Stimulated activated CD4-positive, alpha-beta T cell treated with anti-CD3 and anti-CD28 coated beads, Interleukin-4, amount 100 ng/mL, for 48 hours (primary cell): ENCODE results near the gene CHMP1A.

Experiments
- DNase-seq, 2 donors: peaks; one replicate each; pipeline ENCODE4 v3.0.0-alpha.2; 2020; ENCODE audit warnings: low read depth in 2 of 2

CHMP1A gene

GRCh38 chr16:89624777-89625761 lies 32.4 kb downstream of the CHMP1A start:
- no peak for DNase-seq

GRCh38 chr16:89623511-89624261 lies 33.8 kb downstream of the CHMP1A start:
- no peak for DNase-seq

GRCh38 chr16:89621698-89622409 lies 35.7 kb downstream of the CHMP1A start:
- no peak for DNase-seq

- no peak for DNase-seq
Observed at GRCh38 chr16:89621136-89621697, 36.3 kb downstream of the CHMP1A start.

GRCh38 chr16:89620406-89620841 lies 37.1 kb downstream of the CHMP1A start:
- DNase-seq, result no peak

GRCh38 chr16:89619840-89620239 lies 37.7 kb downstream of the CHMP1A start:
- no peak for DNase-seq

GRCh38 chr16:89618109-89618998 lies 39.2 kb downstream of the CHMP1A start:
- DNase-seq, result no peak

- no peak for DNase-seq
Observed at GRCh38 chr16:89617036-89617435, 40.5 kb downstream of the CHMP1A start.

GRCh38 chr16:89616623-89617022 lies 40.9 kb downstream of the CHMP1A start:
- DNase-seq, result no peak

- no peak for DNase-seq
Observed at GRCh38 chr16:89615596-89616090, 41.9 kb downstream of the CHMP1A start.

GRCh38 chr16:89615176-89615575 lies 42.3 kb downstream of the CHMP1A start:
- DNase-seq, result no peak

GRCh38 chr16:89613954-89614459 lies 43.5 kb downstream of the CHMP1A start:
- DNase-seq, result no peak

GRCh38 chr16:89613231-89613953 lies 44.1 kb downstream of the CHMP1A start, which contains the start of gene DPEP1:
Gene DPEP1 (plus strand): TSS chr16:89613642. CDS start chr16:89630411, 16,769 bp downstream.
- no peak for DNase-seq

- DNase-seq, result no peak
Observed at GRCh38 chr16:89612415-89613166, 44.9 kb downstream of the CHMP1A start.

GRCh38 chr16:89610108-89610453 lies 47.4 kb downstream of the CHMP1A start:
- DNase-seq, result no peak

GRCh38 chr16:89607937-89608740 lies 49.4 kb downstream of the CHMP1A start:
- no peak for DNase-seq

GRCh38 chr16:89607453-89607852 lies 50.1 kb downstream of the CHMP1A start:
- DNase-seq, result no peak

- DNase-seq, result no peak
Observed at GRCh38 chr16:89606006-89606405, 51.5 kb downstream of the CHMP1A start.
